ACC112 (cell line): ENCODE data around the gene SEMA6D.

Source experiments
- H2AFZ ChIP-seq: fragments of 200-600 bp; sonication (generic); one replicate; pipeline ENCODE4 v1.6.0; 2017; ENCODE audit warnings: antibody characterized with exemption, low read length; ENCODE audit not compliant: unreplicated experiment
- H3K27ac ChIP-seq: fragments of 200-600 bp; sonication (generic); 2 replicates; pipeline ENCODE4 v1.5.1; 2014; ENCODE audit warnings: low read depth, mild to moderate bottlenecking, antibody characterized with exemption, low read length, moderate library complexity
- H3K27me3 ChIP-seq: fragments of 200-600 bp; sonication (generic); 2 replicates; pipeline ENCODE4 v1.6.1; 2014; ENCODE audit warnings: mild to moderate bottlenecking, antibody characterized with exemption, low read length, moderate library complexity, mixed read lengths; ENCODE audit not compliant: insufficient read depth
- H3K36me3 ChIP-seq: fragments of 200-600 bp; sonication (generic); 2 replicates; pipeline ENCODE4 v1.6.1; 2016; ENCODE audit warnings: mild to moderate bottlenecking, antibody characterized with exemption, low read length, moderate library complexity, mixed read lengths; ENCODE audit not compliant: insufficient read depth
- H3K4me1 ChIP-seq: fragments of 200-600 bp; sonication (generic); one replicate; pipeline ENCODE4 v1.6.1; 2016; ENCODE audit warnings: low read length, mixed read lengths; ENCODE audit not compliant: insufficient read depth, unreplicated experiment, control insufficient read depth
- H3K4me3 ChIP-seq: fragments of 200-600 bp; sonication (generic); 2 replicates; pipeline ENCODE4 v1.5.1; 2014; ENCODE audit warnings: mild to moderate bottlenecking, low read depth, low read length
- H3K79me2 ChIP-seq: fragments of 200-600 bp; sonication (generic); one replicate; pipeline ENCODE4 v1.6.0; 2016; ENCODE audit warnings: low read length; ENCODE audit not compliant: control insufficient read depth, unreplicated experiment, insufficient read depth

SEMA6D gene

GRCh38 chr15:47716516-47716915 lies 789 bp upstream of the SEMA6D start:
- H3K27me3 ChIP-seq = peaks cover 67% of the 10 kb centered on the region
- H2AFZ ChIP-seq = no peak overlapping the region
- no peaks in the 10 kb centered on the region for H3K4me1 ChIP-seq
- H3K36me3 ChIP-seq = no peaks in the 10 kb centered on the region
- no peak overlapping the region for H3K27ac ChIP-seq
- H3K79me2 ChIP-seq = no peaks in the 10 kb centered on the region
- H3K4me3 ChIP-seq = peak overlapping the region; percentile 79; the same call in 1 of the 2 replicates

- Histone ChIP-seq H3K4me1 (no peaks in the 10 kb centered on the region), H3K79me2 (no peaks in the 10 kb centered on the region), H3K27me3 (peaks cover 67% of the 10 kb centered on the region), H3K27ac (no peak overlapping the region), H3K4me3 (peak overlapping the region; percentile 79), H2AFZ (peak overlapping the region; percentile 81), H3K36me3 (no peaks in the 10 kb centered on the region)
These were observed 1.5 kb downstream of the SEMA6D start for GRCh38 chr15:47718497-47719437.

GRCh38 chr15:47719730-47720129 lies 2.4 kb downstream of the SEMA6D start:
- Histone ChIP-seq H2AFZ (no peak overlapping the region), H3K4me3 (no peak overlapping the region), H3K27me3 (peaks cover 59% of the 10 kb centered on the region), H3K27ac (no peak overlapping the region), H3K79me2 (no peaks in the 10 kb centered on the region), H3K36me3 (no peaks in the 10 kb centered on the region), H3K4me1 (no peaks in the 10 kb centered on the region)

GRCh38 chr15:47720555-47720954 lies 3.2 kb downstream of the SEMA6D start:
- no peaks in the 10 kb centered on the region for H3K36me3 ChIP-seq
- no peak overlapping the region for H3K4me3 ChIP-seq
- H3K4me1 ChIP-seq = no peaks in the 10 kb centered on the region
- no peaks in the 10 kb centered on the region for H3K79me2 ChIP-seq
- H3K27me3 ChIP-seq = peaks cover 50% of the 10 kb centered on the region
- H3K27ac ChIP-seq = no peak overlapping the region
- H2AFZ ChIP-seq = no peak overlapping the region

- no peak overlapping the region for H3K27ac ChIP-seq
- H3K79me2 ChIP-seq = no peaks in the 10 kb centered on the region
- no peaks in the 10 kb centered on the region for H3K4me1 ChIP-seq
- no peak overlapping the region for H2AFZ ChIP-seq
- peaks cover 39% of the 10 kb centered on the region for H3K27me3 ChIP-seq
- no peak overlapping the region for H3K4me3 ChIP-seq
- H3K36me3 ChIP-seq = no peaks in the 10 kb centered on the region
These were observed 4.4 kb downstream of the SEMA6D start for GRCh38 chr15:47721676-47722075.

- Histone ChIP-seq H3K27me3 (peaks cover 19% of the 10 kb centered on the region), H3K79me2 (no peaks in the 10 kb centered on the region), H2AFZ (no peak overlapping the region), H3K27ac (no peak overlapping the region), H3K4me3 (no peak overlapping the region), H3K4me1 (no peaks in the 10 kb centered on the region), H3K36me3 (no peaks in the 10 kb centered on the region)
These were observed 7.0 kb downstream of the SEMA6D start for GRCh38 chr15:47724346-47724745.

GRCh38 chr15:47725051-47725450 lies 7.7 kb downstream of the SEMA6D start:
- no peak overlapping the region for H3K27ac ChIP-seq
- H2AFZ ChIP-seq = no peak overlapping the region
- H3K4me3 ChIP-seq = no peak overlapping the region
- no peaks in the 10 kb centered on the region for H3K79me2 ChIP-seq
- H3K36me3 ChIP-seq = no peaks in the 10 kb centered on the region
- H3K27me3 ChIP-seq = peaks cover 13% of the 10 kb centered on the region
- H3K4me1 ChIP-seq = no peaks in the 10 kb centered on the region

GRCh38 chr15:47725906-47726305 lies 8.6 kb downstream of the SEMA6D start:
- no peaks in the 10 kb centered on the region for H3K4me1 ChIP-seq
- no peak overlapping the region for H3K4me3 ChIP-seq
- no peaks in the 10 kb centered on the region for H3K79me2 ChIP-seq
- H3K36me3 ChIP-seq = no peaks in the 10 kb centered on the region
- no peak overlapping the region for H3K27ac ChIP-seq
- H2AFZ ChIP-seq = no peak overlapping the region
- peaks cover 6% of the 10 kb centered on the region; the same call in 1 of the 2 replicates for H3K27me3 ChIP-seq

GRCh38 chr15:47726399-47726823 lies 9.1 kb downstream of the SEMA6D start:
- Histone ChIP-seq H3K27ac (no peak overlapping the region), H3K36me3 (no peaks in the 10 kb centered on the region), H2AFZ (no peak overlapping the region), H3K4me3 (no peak overlapping the region), H3K79me2 (no peaks in the 10 kb centered on the region), H3K27me3 (peaks cover under 1% of the 10 kb centered on the region; the same call in 1 of the 2 replicates), H3K4me1 (no peaks in the 10 kb centered on the region)

GRCh38 chr15:47727137-47727536 lies 9.8 kb downstream of the SEMA6D start:
- H3K36me3 ChIP-seq = no peaks in the 10 kb centered on the region
- no peaks in the 10 kb centered on the region for H3K4me1 ChIP-seq
- H3K79me2 ChIP-seq = no peaks in the 10 kb centered on the region
- H3K27me3 ChIP-seq = no peaks in the 10 kb centered on the region
- H3K27ac ChIP-seq = no peak overlapping the region
- no peak overlapping the region for H3K4me3 ChIP-seq
- H2AFZ ChIP-seq = no peak overlapping the region

GRCh38 chr15:47727676-47728075 lies 10.4 kb downstream of the SEMA6D start:
- no peak overlapping the region for H3K4me3 ChIP-seq
- no peaks in the 10 kb centered on the region for H3K79me2 ChIP-seq
- H3K27me3 ChIP-seq = no peaks in the 10 kb centered on the region

More at GRCh38 chr15:47727676-47728075, 10.4 kb downstream of the SEMA6D start:
- no peaks in the 10 kb centered on the region for H3K36me3 ChIP-seq
- no peak overlapping the region for H3K27ac ChIP-seq
- H2AFZ ChIP-seq = no peak overlapping the region
- no peaks in the 10 kb centered on the region for H3K4me1 ChIP-seq
